Activated CD4-positive, CD25-positive, alpha-beta regulatory T cell (primary cell): ENCODE measurements around the gene SNRPD2.

Experiments
- DNase-seq, 4 experiments: peaks; one replicate each; lab custom pipeline; 2025; lab: John Stamatoyannopoulos, UW

The SNRPD2 gene

DNA sequence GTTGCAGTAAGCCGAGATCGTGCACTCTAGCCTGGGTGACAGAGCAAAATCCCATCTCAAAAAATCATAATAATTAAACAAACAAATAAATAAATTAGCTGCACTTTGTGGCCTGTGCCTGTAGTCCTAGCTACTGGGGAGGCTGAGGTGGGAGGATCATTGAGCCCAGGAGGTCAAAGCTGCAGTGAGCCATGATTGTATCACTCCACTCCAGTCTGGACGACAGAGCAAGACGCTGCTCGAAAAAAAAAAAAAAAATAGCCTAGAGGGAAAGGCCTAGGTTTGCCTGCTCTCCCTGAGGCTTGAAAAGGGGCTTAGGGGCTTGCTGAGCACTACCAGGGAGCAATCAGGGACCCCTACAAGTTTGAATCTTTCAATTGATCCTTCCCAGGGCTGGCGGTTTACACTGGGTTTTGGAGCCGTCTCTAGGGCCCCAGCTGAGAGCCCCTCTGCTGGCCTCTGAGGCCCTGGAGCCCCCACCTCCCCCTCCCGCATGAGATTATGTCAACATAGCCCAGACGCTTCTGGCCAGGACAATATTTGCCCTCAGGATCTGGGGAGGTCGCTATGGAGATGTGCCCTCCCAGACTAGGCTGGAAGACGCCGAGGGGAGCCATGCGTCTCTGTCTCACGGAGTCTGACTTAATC lies 34.1 kb downstream of the SNRPD2 start:
- DNase-seq, result no peak

DNA sequence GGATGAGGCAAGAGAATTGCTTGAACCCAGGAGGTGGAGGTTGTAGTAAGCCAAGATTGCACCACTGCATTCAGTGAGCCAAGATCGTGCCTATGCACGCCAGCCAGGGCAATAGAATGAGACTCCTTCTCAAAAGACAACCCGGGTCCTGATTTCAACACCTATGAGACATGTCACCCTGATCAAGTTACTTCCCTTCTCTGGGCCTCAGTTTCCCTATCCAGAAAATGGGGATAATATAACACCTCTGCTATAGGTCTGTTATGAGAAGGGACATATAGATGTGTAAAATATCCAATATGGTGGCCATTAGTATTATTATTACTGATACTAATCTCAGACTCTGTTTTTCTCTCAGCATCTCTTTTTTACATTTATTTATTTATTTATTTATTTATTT lies 36.7 kb downstream of the SNRPD2 start:
- DNase-seq, result no peak

DNA sequence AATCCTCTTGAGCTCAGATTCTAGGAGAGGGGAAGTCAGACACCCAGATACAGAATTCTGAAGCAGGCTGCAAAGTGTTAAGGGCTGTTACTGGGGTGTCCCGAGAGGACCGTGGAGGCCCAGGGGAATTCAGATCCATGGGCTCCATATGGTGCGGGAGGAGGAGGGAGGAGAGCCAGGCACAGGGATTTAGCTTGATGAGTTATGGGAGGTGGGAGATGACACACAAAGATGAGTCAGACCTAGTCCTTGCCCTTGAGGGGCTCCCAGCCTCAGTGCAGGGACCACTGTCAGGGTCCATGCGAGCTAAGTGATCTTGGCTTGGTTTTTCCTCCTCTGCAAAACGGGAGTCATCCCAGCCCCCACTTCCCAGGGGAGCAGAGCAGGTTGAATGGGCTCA lies 38.1 kb downstream of the SNRPD2 start:
- DNase-seq, result no peak

DNA sequence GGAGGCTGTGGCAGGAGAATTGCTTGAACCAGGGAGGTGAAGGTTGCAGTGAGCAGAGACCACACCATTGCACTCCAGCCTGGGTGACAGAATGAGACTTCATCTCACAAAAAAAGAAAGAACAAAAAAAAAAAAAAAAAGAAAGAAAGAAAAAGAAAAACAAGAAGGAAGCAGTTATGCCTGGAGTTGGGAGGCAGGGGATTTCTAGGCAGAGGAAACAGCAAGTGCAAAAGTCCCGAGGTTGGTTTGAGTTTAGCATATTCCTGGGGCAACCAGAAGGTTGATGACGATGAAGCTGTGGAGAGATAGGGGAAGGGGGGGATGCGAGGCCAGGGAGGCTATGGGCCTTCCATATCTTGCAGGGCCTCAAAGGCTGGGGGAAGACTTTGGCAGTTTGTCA lies 41.0 kb downstream of the SNRPD2 start:
- no peak for DNase-seq

DNA sequence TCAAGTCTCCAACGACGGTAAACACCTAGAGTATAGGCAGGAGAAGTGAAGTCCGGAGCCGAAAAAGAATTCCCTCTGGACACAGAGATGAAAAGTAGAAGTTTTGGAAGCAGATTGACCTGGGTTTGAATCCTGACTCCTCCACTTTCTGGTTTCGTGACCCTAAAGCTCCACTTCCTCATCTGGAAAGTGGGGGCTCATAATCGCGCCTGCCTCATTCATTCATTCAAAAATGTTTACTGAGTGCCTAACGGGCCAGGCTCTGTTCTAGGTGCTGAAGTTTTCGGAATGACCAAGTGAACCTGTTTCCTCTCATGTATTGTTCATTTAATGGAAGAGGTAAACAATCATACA lies 45.4 kb downstream of the SNRPD2 start:
- DNase-seq, result no peak

DNA sequence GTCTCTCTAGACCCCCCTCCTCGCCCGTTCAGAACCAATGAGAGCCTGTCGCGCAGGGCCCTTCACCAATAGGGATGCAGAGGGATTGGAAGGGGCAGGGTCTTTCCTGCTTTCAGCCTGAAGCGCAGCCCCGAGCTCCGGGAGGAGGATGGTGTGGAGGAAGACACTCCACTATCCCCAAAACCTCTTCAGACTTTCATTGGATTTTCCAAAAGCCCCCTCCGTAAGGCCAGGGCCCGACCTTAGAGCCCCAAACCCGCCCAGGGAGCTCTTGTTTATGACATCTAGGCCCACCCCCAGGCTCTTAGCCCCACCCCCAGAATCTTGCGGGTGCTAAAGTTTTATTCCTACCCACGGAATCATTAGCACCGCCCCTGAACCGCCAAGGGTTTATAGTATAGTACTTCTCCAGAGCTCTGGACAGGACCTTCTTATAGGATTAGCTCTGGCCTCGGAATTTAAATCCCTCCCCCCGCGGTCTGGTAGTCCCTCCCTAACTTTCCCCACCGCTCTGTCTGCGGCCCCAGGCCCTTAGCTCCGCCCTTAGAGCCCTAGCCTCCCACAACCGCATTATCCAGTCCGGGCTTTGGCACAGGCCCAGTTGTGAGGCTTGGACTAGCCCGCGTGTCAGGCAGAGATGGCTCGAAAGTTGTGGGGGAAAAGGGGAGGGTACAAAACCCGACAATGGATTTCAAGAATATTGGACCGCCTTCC lies 46.0 kb downstream of the SNRPD2 start:
- DNase-seq, result peak; percentile 42 to 66 (median 54)

DNA sequence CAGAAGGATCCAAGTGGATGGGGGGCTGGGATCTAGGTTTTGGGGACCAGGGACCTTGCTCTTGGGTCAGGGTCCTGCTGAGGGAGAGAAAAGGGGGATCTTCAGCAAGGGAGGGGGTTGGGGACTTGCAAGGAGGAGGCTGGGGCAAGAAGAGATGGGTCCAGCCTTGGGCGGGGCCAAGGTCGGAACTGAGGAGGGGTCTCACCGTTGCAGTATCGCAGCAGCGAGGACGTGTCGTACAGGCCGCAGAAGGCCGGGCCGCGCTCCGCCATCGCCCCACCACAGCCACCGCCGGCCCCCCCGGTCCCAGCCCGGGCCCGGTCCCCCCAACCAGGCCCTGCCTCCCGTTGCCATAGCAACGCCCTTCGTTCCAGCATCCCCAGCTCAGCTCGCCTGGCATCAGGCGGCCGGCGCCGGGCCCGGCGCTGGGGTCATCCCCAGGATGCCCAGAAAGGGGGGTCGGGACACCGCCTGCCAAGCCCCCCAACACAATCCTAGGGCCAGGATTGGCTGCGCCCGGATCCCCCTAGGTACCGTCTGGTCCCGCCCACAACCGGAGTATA lies 46.6 kb downstream of the SNRPD2 start:
- DNase-seq, result no peak

DNA sequence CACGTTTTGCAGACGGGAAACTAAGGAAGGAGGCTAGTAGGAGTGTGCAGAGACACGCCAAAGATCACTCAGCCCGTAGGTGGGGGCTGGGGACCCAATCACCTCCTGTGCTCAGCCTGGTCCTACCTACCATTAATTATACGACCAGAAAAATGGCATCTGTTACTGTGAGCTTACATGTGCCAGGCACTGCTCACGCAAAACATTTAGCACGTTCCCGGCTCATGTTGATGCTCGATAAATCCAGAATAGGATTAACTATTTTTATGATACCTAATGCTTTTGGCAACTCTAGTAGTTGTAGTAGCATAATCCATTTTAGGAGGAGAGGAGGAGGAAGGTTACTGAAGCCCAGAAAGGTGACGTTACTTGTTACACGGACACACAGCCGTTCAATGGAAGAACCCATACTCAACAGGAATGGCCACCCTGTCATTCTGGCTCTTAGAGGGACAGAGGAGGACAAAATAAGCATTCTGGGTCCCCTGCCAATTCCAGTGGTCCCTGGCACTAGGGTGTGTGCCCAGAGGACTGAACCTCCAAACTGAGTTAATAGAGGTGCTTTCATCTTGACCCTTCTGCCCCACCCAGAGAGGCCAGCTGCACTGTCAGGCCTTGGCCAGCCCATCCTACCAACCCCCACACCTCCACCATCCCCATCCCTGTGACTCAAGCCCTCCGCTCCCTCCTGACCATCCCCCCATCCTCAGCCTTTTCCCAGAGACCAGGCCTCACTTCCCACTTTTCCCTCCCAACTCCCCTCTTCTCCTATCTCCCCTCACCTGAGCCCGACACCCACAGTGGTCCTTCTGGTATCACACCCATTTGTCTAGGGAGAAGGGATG lies 47.6 kb downstream of the SNRPD2 start:
- DNase-seq, result no peak

DNA sequence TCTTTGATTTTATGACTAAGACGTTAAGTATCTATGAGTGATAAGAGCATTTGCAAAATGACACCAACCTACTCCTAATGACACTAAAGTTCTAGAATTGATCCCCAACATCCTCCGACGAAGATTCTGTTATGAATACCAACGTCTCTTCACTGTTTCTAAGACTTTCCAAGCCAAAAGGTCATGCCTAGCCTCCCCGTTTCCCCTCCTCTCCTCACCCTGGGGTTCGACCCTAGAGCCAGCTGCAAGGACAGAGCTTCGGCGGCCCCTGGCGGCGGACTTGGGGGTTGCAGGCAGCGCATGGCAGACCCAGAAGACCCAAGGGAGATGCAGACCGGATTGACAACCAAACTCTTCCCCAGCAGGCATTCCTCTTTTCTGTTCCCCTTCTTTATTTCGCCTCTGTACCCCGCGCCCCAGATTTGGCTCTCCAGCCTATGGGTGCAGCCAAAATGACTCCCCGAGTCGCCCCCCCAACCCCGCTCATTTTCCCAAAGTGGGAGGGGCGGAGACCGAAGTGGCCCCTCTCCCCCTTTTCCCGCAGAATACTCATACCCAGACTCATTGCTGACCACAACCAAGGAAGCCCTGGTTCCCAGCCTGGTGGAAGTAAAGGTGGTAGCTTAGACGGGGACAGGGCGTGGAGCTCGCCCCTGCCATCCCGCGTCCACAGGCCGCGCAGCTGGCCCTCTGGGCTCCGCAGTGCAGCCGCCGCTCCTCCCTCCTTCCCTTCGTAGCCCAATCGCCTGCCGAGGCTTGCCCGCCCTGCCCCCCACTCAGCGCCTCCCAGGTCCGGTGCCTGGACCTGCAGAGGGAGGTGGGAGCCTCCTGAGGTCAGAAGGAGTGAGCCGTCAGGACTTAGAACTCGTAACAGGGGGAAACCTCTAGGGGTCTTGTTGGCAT lies 48.5 kb downstream of the SNRPD2 start:
- DNase-seq, result peak; percentile 75 to 97 (median 86)

DNA sequence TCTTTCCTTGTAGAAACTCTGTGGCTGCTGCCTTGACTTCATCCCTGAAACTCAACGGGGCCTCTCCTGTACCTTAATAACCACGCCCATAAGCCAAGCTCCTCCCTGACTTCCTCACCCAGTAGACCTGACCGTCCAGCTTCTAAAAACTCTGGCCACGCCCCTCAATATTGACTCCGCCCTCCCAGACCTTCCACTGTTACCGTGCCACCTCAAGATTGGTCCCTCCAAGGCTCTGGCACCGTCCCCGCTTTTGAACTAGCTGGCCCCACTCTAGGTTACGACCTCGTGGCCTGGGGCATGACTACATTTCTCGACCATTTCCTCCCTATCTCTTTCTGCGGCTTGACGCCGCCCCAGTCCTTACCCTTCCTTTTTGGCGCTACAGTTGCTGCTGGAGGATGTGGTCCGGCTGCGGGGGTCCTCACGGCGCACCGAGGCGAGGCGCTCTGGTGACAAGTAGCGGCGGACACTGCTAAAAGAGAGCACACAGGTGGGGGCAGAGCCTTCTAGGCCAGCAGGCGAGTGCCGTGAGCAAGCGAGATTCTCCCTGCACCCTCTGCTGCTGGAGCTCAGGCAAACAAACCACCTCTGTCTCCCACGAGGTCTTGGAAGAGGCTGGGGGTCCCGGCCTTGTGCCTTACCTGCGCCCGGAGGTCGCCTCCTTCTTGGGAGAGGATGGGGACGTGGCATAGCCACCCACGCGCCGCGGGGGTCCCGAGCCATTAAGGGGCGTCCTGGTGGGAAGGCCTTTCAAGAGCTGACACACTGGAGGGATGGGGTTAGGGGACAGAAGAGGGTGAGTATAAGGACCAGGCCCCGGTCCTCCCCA lies 50.3 kb downstream of the SNRPD2 start:
- peak; percentile 16 to 74 (median 52) for DNase-seq

DNA sequence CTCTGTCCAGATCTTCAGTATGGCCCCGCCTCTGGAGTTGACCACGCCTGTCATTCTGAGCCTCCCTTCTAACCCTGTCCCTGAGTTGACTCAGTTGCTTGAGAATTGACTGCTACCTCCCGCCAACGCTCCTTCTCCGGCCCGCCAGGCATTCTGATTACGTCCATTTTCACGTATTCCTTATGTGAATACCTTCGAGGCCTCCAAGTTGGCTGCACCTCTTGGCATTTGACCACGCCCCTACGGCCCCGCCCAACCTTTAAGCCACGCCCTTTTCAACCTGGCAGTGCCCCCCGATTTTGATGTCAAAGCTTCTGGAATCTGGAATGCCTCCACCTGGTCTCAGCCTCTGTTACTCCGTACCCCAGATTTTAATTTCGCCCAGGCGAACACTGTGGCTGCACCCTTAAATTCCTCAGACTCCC lies 50.9 kb downstream of the SNRPD2 start:
- DNase-seq, result peak in 2 of 4 experiments; percentile 12 to 44

DNA sequence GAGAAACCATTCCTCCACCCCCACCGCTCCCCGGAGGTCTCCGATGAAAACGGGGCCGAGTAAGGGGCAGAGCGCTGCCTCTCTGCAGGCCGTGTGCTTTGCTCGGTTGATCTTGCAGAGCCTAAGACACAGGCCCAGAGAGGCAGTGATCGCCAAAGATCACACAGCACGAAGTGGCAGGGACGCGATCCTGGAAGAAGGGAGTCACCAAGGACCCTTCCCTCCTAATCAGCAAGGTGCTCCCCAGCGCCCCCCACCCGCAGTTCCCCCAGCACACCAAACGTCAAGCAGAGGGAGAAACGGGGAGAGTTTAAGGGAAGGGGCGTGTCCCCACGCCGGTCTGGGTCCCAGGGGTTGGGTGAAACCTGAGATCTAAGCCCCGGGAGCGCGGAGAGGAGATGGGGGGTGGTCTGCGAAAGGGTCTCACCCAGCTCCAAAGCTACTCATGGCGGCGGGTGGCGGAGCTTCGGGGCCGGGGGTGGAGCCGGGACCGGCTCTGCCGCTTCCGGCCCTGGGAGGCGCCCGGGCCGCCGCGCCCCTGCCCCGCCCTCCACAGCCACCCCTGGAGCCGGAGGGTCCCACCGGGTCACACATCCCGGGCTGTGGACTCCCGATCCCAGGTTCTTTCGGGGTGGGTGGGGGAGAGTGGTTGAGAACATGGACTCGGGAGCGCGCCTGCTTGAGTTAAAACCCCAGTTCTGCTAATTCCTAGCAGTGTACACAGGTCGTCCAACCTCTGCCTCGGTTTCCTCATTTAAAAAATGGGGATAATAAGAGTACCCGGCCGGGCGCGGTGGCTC lies 52.6 kb downstream of the SNRPD2 start, which contains the start of gene EML2:
Gene EML2 (minus strand): TSS at position 468 of the 800 bp plus-strand sequence. CDS start 21 bp downstream, at position 447.
- DNase-seq, result peak; percentile 30 to 49 (median 32)

DNA sequence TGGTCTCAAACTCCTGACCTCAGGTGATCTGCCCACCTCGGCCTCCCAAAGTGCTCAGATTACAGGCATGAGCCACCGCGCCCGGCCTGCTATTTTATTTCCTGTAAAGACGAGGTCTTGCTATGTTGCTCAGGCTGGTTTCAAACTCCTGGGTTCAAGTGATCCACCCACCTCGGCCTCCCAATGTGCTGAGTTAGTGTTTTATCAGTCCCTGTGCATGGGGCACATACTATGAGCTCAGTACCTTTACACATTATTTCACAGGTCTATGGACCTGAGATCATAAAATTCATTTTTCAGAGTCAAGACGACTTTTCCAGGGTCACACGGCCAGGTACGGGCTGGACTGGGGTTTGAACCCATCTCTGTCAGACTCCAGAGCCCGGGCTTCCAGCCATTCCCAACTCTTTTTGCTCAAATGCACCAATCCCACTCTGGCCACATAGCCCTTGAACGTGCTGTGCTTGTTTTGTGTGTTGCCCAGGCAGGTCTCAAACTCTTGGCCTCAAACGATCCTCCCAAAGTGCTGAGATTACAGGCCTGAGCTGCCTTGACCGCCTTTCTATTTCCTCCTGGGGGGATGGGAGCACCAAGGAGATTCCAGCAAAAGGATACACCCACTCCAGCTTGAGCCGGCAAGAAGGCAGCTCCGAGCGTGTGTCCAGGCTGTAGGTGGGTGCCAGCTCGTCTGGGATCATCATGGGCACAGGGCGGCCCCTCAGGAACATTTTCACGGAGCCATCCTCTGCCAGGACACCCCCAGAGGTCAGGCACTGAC lies 53.7 kb downstream of the SNRPD2 start:
- no peak for DNase-seq
